MCF 10A (cell line): ENCODE measurements around the gene TFF3. TPM values are rescaled to one million over a fixed set of nuclear protein-coding genes. Genes with fewer than 3 reads are reported as not detected.

ENCODE experiments used
- BruUV-seq: library from RNA; stranded (reverse); fragments of 400-500 nt; replicated peaks from 2 replicates; lab custom pipeline; 2021; lab: Mats Ljungman, UMichigan
- CTCF ChIA-PET: fragments of 300-600 bp; sonication (Branson Sonifier 250); formaldehyde crosslinking; extraction: SDS; loops from one replicate; lab custom pipeline; 2021; ENCODE audit warnings: antibody characterized with exemption, inconsistent platforms; lab: Yijun Ruan, JAX
- POLR2A ChIA-PET: fragments of 300-600, 350-650 bp; sonication (Branson Sonifier 250); formaldehyde crosslinking; extraction: SDS; loops from one replicate; lab custom pipeline; 2020; ENCODE audit warnings: antibody characterized with exemption, inconsistent platforms; lab: Yijun Ruan, JAX
- DNase-seq: peaks from one replicate; pipeline ENCODE4 v3.0.0-alpha.2; 2018; ENCODE audit not compliant: unreplicated experiment
- H3K27ac Mint-ChIP-seq: one replicate; pipeline ENCODE4 v1.8.0; 2022; ENCODE audit warnings: mild to moderate bottlenecking, low read depth, mixed read lengths; ENCODE audit not compliant: unreplicated experiment
- H3K27me3 Mint-ChIP-seq: one replicate; pipeline ENCODE4 v1.8.0; 2022; ENCODE audit warnings: mixed read lengths; ENCODE audit not compliant: insufficient read depth, unreplicated experiment
- H3K36me3 Mint-ChIP-seq: one replicate; pipeline ENCODE4 v1.8.0; 2022; ENCODE audit warnings: mild to moderate bottlenecking, moderate library complexity, mixed read lengths; ENCODE audit not compliant: insufficient read depth, unreplicated experiment
- H3K4me1 Mint-ChIP-seq: one replicate; pipeline ENCODE4 v1.8.0; 2022; ENCODE audit warnings: mixed read lengths; ENCODE audit not compliant: insufficient read depth, unreplicated experiment
- H3K4me3 Mint-ChIP-seq: one replicate; pipeline ENCODE4 v1.8.0; 2022; ENCODE audit warnings: mild to moderate bottlenecking, moderate library complexity, mixed read lengths; ENCODE audit not compliant: unreplicated experiment
- H3K9me3 Mint-ChIP-seq: one replicate; pipeline ENCODE4 v1.8.0; 2022; ENCODE audit warnings: mixed read lengths; ENCODE audit not compliant: unreplicated experiment
- intact Hi-C: fragments of 100-400 bp; cut with micrococcal nuclease; formaldehyde crosslinking; loops from 2 replicates; pipeline ENCODE4 v1.14.1; 2022
- total RNA-seq: library from RNA; stranded (reverse); gene quantifications from 2 replicates; pipeline ENCODE4 v1.2.3, GENCODE V29; 2022
- TF ChIP-seq, protein P1 (sequence below): fragments of 200-600 bp; IDR thresholded peaks from one replicate; pipeline ENCODE4 v1.8.0; 2022; ENCODE audit warnings: antibody characterized with exemption, mild to moderate bottlenecking; ENCODE audit not compliant: unreplicated experiment

The TFF3 gene
- total RNA-seq, 1 experiment from 2014 or later = not detected

DNA sequence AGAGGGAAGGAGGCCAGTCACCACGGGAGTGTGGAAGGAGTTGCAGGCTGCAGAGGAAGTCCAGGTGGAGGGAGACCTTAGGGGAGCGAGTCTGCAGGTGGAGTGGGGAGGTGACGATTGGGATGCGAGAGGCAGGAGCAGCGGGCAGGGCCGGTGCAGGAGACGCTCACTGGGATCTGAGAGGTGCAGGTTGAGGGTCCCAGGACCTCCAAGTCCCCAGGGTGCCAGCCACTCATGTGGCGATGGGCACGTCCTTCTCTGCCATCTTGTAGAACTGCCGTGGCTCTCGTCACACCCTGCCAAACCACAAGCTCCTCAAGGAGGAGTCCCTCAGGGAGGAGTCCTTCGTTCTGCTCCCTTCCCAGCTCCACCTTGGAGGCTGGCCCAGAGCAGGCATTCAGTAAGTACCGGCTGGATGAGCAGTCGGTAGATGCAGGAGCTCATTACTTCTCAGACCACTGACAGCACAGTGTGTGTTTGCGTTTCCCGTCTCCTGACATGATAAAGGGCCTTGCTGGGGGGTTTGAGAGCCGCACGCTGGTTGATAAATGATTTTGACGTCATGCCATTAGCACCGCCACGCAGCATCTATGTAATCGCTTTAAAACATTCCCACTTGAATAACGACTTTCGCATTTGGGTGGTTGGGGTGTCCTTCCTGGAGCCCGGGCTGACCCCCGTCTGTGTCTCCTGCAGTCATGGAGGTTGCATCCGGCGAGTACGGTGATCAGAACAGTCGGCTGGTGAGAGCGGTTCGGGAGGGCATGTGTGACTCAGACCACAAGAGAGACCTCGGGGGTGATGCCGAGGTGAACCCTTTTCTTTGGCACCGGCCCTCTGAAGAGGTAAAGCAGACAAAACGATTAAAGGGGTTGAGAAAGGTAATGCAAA, 27.8 kb downstream of the TFF3 start:
- DNase-seq = no peak
- H3K4me3 Mint-ChIP-seq = no peak overlapping the region
- H3K4me1 Mint-ChIP-seq = no peaks in the 10 kb centered on the region
- no peaks in the 10 kb centered on the region for H3K9me3 Mint-ChIP-seq
- intact Hi-C loops = no loop called here
- ChIA-PET POLR2A (interaction anchor here (0.7 kb wide), 1 partner anchor 44 kb away, joined by 3 read pairs; no protein-coding TSS in a partner anchor), CTCF (no interaction called here)
- no peaks in the 10 kb centered on the region for H3K27me3 Mint-ChIP-seq
- peaks cover 6% of the 10 kb centered on the region for H3K36me3 Mint-ChIP-seq
- TF ChIP-seq, protein P1, sequence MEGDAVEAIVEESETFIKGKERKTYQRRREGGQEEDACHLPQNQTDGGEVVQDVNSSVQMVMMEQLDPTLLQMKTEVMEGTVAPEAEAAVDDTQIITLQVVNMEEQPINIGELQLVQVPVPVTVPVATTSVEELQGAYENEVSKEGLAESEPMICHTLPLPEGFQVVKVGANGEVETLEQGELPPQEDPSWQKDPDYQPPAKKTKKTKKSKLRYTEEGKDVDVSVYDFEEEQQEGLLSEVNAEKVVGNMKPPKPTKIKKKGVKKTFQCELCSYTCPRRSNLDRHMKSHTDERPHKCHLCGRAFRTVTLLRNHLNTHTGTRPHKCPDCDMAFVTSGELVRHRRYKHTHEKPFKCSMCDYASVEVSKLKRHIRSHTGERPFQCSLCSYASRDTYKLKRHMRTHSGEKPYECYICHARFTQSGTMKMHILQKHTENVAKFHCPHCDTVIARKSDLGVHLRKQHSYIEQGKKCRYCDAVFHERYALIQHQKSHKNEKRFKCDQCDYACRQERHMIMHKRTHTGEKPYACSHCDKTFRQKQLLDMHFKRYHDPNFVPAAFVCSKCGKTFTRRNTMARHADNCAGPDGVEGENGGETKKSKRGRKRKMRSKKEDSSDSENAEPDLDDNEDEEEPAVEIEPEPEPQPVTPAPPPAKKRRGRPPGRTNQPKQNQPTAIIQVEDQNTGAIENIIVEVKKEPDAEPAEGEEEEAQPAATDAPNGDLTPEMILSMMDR = no peak
- H3K27ac Mint-ChIP-seq = no peak overlapping the region
- BruUV-seq = no TSS peak

DNA sequence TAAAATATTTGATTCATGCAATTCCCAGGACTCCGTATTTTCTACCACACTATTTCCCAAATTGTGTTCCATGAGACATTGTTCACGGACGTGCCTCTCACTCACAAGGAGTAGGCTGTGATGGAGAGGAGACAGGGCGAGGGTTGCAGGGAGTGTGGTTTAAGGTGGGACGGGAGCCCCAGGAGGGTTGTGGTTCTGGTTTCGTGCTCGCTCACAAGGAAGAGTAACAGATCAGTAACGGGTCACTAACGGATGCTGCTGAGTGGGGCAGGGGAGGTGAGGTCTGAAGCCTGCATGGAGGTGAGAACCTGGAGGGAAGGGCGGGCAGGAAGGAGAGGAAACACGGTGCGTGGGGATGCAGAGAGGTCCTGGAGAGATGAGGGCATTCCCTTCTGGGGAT, 28.8 kb downstream of the TFF3 start:
- no TSS peak for BruUV-seq
- intact Hi-C loops = no loop called here
- Mint-ChIP-seq H3K4me3 (no peak overlapping the region), H3K4me1 (no peaks in the 10 kb centered on the region), H3K27me3 (no peaks in the 10 kb centered on the region), H3K9me3 (no peaks in the 10 kb centered on the region), H3K27ac (peak overlapping the region; percentile 7), H3K36me3 (peaks cover 6% of the 10 kb centered on the region)
- POLR2A ChIA-PET = interaction anchor here (0.7 kb wide), 1 partner anchor 45 kb away, joined by 3 read pairs; no protein-coding TSS in a partner anchor
- TF ChIP-seq, protein P1 = no peak
- DNase-seq = no peak
- CTCF ChIA-PET = interaction anchor here (0.6 kb wide), 1 partner anchor 119 kb away, joined by 3 read pairs; no protein-coding TSS in a partner anchor

DNA sequence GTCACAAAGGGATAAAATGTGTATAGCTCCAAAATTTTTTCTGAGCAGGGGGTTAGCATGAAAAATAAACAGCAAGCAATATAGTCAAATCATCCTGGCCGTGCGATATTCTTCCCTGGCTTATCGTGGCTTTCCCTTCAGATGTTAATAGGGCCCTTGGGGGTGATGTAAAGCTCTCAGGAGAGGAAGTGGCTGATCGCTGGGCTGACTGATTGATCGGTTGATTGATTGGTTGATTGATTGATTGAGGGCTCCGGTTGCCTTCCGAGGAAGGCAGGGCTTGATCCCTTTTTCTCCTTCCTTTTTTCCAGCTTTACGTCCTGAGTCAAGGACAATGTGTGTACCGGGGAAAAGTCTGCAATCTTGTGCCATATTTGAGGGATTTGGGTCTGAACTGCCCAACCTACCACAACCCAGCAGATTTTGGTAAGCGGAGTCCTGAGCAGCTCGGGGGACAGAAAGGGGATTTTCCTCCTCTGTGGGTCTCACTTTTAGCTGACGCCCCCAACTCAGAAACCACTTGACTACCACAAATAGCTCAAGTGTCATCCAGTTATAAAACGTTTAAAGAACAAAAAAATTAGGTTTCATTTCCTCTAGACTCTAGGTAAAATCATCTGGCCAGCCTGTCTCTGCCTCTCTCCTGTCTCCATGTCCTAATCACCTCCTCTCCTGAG, 29.5 kb downstream of the TFF3 start:
- no peaks in the 10 kb centered on the region for H3K27me3 Mint-ChIP-seq
- no TSS peak for BruUV-seq
- H3K27ac Mint-ChIP-seq = peak overlapping the region; percentile 7
- ChIA-PET POLR2A (no interaction called here), CTCF (interaction anchor here (0.6 to 0.8 kb wide), 3 partner anchors 40 to 168 kb away, joined by 3 read pairs; no protein-coding TSS in a partner anchor)
- H3K9me3 Mint-ChIP-seq = no peaks in the 10 kb centered on the region
- peaks cover 6% of the 10 kb centered on the region for H3K36me3 Mint-ChIP-seq
- no peaks in the 10 kb centered on the region for H3K4me1 Mint-ChIP-seq
- no peak for DNase-seq
- TF ChIP-seq, protein P1 = no peak
- intact Hi-C loops = no loop called here
- H3K4me3 Mint-ChIP-seq = no peak overlapping the region

DNA sequence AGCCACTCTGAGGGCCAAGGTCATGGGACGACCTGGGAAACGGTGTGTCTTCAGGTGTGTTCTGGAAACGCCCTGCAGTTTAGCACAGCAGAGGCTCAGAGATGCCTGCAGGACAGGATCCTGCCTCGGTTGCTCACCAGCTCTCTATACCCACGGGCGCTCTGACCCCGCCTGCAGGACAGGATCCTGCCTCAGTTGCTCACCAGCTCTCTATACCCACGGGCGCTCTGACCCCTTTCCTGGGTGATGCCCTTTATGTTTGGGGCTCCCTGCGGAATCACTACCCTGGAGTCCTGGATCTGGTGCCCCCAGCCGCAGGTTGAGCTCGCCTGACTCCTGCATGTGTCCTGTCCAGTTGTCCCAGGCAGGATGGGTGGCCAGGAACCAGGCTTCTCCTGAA, 32.5 kb downstream of the TFF3 start:
- no peaks in the 10 kb centered on the region for H3K27me3 Mint-ChIP-seq
- CTCF ChIA-PET = interaction anchor here (0.6 to 1.0 kb wide), 2 partner anchors 24 to 668 kb away, joined by 3 to 4 read pairs; no protein-coding TSS in a partner anchor
- BruUV-seq = no TSS peak
- DNase-seq = no peak
- no peaks in the 10 kb centered on the region for H3K4me1 Mint-ChIP-seq
- TF ChIP-seq, protein P1 = no peak
- POLR2A ChIA-PET = no interaction called here
- H3K36me3 Mint-ChIP-seq = peaks cover 11% of the 10 kb centered on the region
- no peaks in the 10 kb centered on the region for H3K9me3 Mint-ChIP-seq
- intact Hi-C loops = no loop called here
- no peak overlapping the region for H3K27ac Mint-ChIP-seq
- H3K4me3 Mint-ChIP-seq = no peak overlapping the region
